ENCODE results near the gene IKBKE.

IKBKE gene

DNA sequence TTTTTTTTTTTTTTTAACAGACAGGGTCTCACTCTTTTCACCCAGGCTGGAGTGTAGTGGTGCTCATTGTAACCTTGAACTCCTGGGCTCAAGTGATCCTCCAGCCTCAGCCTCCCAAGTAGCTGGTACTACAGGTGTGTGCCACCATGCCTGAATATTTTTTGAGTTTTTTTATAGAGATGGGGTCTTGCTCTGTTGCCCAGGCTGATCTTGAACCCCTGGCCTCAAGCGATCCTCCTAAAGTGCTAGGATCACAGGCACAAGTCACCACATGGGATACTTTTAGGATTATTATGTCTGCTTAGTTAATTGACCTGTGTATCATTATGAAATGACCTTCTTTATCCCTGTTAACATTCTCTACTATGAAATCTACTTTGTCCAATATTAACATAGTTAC lies 75.1 kb downstream of the IKBKE start:
- in situ Hi-C loops (cut with MboI; ENCODE audit: low pct_unique_long_range_greater_than_20kb, low sequenced_read_pairs, unreplicated experiment), result loop anchor here (5.0 kb wide), 1 partner anchor 37 kb away; no protein-coding TSS in a partner anchor
- TF ChIP-seq, protein P1, sequence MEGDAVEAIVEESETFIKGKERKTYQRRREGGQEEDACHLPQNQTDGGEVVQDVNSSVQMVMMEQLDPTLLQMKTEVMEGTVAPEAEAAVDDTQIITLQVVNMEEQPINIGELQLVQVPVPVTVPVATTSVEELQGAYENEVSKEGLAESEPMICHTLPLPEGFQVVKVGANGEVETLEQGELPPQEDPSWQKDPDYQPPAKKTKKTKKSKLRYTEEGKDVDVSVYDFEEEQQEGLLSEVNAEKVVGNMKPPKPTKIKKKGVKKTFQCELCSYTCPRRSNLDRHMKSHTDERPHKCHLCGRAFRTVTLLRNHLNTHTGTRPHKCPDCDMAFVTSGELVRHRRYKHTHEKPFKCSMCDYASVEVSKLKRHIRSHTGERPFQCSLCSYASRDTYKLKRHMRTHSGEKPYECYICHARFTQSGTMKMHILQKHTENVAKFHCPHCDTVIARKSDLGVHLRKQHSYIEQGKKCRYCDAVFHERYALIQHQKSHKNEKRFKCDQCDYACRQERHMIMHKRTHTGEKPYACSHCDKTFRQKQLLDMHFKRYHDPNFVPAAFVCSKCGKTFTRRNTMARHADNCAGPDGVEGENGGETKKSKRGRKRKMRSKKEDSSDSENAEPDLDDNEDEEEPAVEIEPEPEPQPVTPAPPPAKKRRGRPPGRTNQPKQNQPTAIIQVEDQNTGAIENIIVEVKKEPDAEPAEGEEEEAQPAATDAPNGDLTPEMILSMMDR (IDR thresholded peaks at IDR 0.05; ENCODE audit: extremely low read depth, insufficient read depth, missing control alignments), result no peak
- no peak for DNase-seq (ENCODE audit: low spot score)
